GM19468 (cell line): Measurements from ENCODE around the gene GPC3.
"Not testable (repeated sequence)": the region's sequence is repeated elsewhere in the genome, so short reads cannot be mapped to it uniquely, and the experiment has no call there.

Experiments used
- ATAC-seq: cut with Tn5 transposase; IDR thresholded peaks from one replicate; pipeline ENCODE4 v1.9.1; 2021; ENCODE audit warnings: mild to moderate bottlenecking, moderate library complexity, moderate number of reproducible peaks; ENCODE audit not compliant: unreplicated experiment; ENCODE audit errors: extremely low read depth

Gene GPC3

GRCh38 chrX:133544115-133544514 is 441.3 kb downstream of the GPC3 start:
- no peak for ATAC-seq

DNA sequence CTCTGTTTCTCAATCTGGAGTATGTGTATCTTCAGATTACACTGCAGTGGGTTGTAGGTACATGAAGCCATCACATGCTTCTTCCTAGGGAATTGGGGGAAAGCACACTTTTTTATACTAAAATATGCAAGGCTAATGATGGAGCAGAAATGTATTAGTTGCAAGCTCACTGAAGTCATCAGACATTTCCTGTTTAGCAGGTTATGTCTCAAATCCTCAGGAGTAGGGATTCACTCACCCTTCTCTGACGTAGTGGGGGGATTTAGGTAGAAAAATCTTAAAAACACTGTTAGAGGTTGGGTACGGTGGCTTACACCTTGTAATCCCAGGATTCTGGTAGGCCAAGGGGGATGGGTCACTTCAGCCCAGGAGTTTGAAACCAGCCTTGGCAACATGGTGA is 441.7 kb downstream of the GPC3 start:
- ATAC-seq: no peak

DNA sequence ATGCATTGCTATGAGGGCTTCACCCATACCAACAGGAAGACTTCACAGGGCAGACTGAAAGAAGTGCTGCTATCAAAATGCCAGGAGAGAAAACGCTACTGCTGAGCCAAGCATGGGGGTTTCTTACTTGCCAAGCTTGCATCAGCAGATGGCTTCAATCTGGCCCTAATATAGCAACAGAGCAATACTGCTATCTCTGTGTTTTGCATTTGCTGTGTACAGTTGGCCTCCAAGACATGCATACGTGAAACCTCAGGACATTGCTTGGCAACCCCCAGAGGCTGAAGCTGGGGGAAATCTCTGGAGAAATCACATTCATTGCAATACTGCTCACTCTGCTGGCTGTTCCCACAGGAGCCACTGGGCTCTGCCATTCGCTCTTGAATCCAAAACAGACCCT is 442.9 kb downstream of the GPC3 start:
- ATAC-seq: no peak

GRCh38 chrX:133541021-133541420 is 444.4 kb downstream of the GPC3 start:
- no peak for ATAC-seq

DNA sequence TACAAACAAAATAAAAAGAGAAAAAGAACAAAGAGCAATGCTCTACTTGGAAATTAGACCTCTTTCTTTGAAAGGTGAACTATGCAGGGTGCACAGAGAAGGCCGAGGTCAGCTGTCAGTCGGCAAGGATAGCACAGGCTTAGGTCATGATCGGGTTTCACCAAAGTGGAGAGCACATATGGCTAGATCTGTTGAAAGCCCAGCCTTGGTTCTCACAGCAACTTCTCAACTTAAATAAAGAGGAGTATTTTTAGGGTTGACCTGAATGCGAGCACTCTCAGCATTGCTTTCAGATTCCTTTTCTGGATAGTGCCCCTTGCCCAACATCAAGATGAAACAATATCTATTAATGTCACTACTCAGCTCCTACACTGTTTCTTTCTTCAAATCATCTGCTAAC is 447.2 kb downstream of the GPC3 start:
- ATAC-seq: no peak

DNA sequence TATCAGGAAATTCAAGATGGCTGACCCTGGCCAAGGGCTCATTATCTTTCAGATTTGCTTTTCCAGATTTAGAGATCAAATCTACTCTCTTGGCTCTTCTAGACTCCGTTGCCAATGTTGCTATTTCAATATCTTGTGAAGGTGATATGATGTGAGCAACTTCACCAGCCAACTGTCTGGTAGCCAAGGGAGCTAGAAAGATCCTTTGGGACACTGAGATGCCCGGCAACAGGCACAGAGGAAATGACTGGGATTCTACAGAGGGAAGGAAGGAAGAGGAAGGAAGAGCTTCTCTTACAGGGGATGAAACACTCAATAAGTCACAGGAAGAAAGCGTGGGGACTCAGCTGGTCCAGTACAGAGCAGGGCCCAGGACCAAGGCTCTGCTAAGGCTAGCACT is 448.3 kb downstream of the GPC3 start:
- no peak for ATAC-seq

DNA sequence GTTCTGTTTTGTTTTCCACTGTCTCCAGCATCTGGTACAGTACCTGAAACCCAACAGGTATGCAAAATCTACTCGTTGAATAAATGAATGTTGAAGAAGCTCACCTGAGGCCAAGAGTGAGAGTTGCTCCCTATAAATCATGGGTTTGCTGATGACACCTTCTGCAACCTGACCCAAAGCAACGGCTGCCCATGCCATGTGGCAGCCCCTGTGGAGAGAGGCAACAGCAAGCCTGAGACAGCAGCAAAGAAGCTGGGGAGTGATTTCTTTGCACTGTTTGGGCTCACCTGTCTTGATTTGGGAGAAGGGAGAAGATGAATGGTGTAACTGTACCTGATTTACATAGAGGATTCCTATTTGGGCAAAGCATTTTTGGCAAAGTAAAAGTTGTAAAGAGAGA is 450.3 kb downstream of the GPC3 start:
- no peak for ATAC-seq

DNA sequence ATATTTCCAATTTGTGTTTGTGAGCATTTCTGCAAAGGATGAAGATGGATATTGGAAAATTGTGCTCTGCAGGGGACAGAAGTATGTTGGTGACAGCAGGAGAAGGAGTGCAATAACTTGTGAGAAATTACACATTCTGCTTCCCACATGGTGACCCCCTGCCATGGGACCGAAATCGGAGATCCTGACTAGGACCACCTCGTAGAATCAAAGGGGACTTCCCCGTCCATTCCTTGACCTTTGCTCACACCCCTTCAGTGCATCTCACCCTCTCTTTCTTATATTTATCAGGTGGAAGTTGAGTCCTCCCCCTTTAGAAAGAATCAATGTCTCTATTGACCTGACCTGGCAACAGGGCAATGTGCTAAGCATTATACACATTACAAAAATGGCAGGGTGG is 451.2 kb downstream of the GPC3 start:
- ATAC-seq: no peak

- ATAC-seq: no peak
Measured at GRCh38 chrX:133533249-133533648, 452.1 kb downstream of the GPC3 start.

- ATAC-seq: no peak
Measured at GRCh38 chrX:133530960-133531359, 454.4 kb downstream of the GPC3 start.

DNA sequence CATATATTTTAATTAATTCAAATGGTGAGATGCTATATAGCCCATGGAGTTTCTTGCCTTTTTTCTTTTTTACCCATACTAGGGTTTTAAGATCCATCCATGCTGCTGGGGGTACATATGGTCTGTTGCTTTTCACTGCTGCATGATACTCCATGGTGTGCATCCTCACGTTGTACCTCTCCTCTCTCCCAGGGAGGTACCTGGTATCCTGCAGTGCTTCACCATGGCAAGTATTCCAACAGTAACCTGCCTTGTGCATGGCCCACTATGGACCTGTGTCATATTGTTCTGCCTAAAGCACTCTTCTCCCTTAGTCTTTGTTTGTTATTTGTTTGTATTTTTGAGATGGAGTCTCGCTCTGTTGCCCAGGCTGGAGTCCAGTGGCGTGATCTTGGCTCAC is 455.8 kb downstream of the GPC3 start:
- no peak for ATAC-seq

- ATAC-seq: no peak
Measured at GRCh38 chrX:133527825-133528224, 457.6 kb downstream of the GPC3 start.

DNA sequence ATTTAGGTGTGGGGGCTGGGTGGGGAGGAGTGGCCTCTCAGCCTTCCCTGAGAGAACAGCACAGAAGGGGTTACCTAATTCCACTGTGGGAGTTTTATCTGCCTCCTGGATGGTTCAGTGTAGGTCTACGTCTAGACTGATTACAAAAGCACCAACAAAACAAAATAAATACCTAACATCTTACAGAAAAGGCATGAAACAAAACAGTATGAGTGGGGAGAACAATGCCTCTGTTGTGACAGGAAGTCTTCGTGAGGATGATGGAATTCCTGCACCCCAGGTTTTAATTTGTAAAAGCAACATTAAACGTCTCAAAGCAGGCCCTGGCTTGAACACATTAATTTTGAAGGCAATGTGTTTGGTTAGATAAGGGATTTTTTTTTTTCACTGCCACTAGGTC is 458.0 kb downstream of the GPC3 start:
- ATAC-seq: no peak

GRCh38 chrX:133526773-133527172 is 458.6 kb downstream of the GPC3 start:
- not testable (repeated sequence) for ATAC-seq

DNA sequence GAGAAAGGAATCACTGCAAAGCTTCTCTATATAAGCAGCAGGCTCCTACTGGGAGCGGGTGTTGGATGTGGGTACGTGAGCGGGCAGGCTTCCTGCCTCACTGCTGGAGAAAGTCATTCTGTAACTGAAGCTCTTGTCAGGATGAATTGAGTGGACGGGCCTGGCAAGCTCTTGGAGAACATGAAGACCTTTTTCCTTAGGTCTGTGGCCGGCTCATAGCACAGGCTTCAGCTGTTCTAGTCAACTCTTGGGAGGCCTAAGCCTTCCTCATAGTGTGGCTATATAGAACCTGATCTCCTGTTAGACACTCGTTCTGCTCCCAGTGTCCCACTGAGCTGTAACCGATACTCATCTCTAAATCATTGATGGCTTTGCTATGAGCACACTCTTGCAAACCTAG is 461.9 kb downstream of the GPC3 start:
- no peak for ATAC-seq

DNA sequence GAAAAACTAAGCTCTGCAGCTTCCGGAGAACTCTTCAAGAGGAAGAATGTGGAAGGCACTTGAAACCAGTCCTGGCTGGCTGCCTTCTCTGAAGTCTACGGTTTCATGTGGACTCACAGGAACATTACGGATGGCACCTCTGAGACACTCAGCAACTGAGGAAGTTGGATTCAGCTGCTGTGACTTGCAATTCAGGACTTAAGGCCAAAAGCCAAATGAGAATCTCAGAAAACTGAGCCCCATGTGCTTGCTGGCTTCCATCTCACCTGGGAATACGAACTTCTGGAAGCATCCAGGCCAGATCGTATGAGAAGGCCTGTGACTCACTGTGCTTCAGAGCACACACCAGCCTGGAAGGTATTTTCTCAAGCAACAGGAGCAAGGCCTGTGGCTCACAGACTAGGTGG is 462.3 kb downstream of the GPC3 start:
- ATAC-seq: no peak

- ATAC-seq: no peak
Measured at GRCh38 chrX:133516686-133517085, 468.7 kb downstream of the GPC3 start.

GRCh38 chrX:133514486-133514885 is 470.9 kb downstream of the GPC3 start:
- ATAC-seq: no peak

GRCh38 chrX:133513123-133513522 is 472.3 kb downstream of the GPC3 start:
- no peak for ATAC-seq

GRCh38 chrX:133511041-133511440 is 474.4 kb downstream of the GPC3 start:
- no peak for ATAC-seq

GRCh38 chrX:133497356-133497755 is 488.0 kb downstream of the GPC3 start:
- ATAC-seq: no peak

- ATAC-seq: no peak
Measured at GRCh38 chrX:133495464-133496391, 489.7 kb downstream of the GPC3 start.
